ENCODE data around the gene GPRC5A. TPM values are rescaled to one million over a fixed set of nuclear protein-coding genes. Genes with fewer than 3 reads are reported as not detected.
A peak's percentile ranks its signal among the peaks of the same experiment; 100 is the strongest.

GPRC5A gene
- total and polyA plus RNA-seq, 2 of the 13 experiments (the other 11 are each of a cell fraction or from before 2014, with no cell fraction given), result 0.27 to 3.0 TPM

DNA sequence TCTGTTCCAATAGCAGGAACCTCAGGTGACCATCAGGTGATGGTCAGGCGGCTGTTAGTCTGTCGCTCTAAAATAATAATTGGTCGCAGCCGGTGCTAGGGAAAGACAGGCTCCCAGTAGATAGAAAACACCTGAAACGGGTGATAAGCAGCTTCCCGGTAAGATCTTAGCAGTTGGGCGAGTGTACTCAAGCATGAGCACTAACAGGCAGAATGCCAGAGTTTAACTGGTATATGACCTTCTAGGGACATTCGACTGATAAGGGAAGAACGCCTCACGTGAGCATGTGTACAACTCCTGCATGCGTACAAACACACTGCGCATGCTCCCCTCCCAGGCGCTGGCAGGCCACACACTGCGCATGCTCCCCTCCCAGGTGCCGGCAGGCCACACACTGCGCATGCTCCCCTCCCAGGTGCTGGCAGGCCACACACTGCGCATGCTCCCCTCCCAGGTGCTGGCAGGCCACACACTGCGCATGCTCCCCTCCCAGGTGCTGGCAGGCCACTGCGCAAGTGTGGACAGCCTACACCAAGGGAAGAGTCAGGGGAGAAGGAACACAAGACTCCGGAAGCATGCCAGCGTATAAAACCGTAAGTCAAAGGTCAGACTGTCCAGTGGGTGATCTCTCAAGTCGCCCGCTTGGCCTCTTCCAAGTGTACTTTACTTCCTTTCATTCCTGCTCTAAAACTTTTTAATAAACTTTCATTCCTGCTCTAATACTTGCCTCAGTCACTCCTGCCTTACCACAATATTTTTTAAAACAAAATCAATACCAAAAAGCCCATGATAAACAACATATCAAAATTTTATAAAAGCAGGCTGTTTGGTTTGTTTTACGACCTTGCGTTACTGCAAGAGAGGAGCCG is 36.1 kb downstream of the GPRC5A start (continued):
- no peak for TF ChIP-seq ZNF589 (CRISPR knock-in tag; conservative IDR thresholded peaks at IDR 0.05)
- no peak for TF ChIP-seq FOXM1 (CRISPR knock-in tag; IDR thresholded peaks at IDR 0.05)
- 0 out of 2 replicates have a peak, but pooled peaks have one; percentile 65 for TF ChIP-seq AHR (CRISPR knock-in tag; IDR thresholded peaks at IDR 0.05)
- peak; percentile 73; the same call in 1 of the 2 replicates for TF ChIP-seq TFAP4 (IDR thresholded peaks at IDR 0.05; ENCODE audit: borderline replicate concordance, low read depth)
- TF ChIP-seq SNAPC2 (CRISPR knock-in tag; IDR thresholded peaks at IDR 0.05), result no peak
- 0 out of 2 replicates have a peak, but pooled peaks have one; percentile 12 for TF ChIP-seq KMT2A (CRISPR knock-in tag; IDR thresholded peaks at IDR 0.05)
- peak; percentile 58; the same call in 1 of the 2 replicates for TF ChIP-seq NKX3-1 (CRISPR knock-in tag; IDR thresholded peaks at IDR 0.05)
- TF ChIP-seq ZNF274 (CRISPR knock-in tag; IDR thresholded peaks at IDR 0.05), result peak; percentile 59; the same call in 1 of the 2 replicates
- TF ChIP-seq, protein P1, sequence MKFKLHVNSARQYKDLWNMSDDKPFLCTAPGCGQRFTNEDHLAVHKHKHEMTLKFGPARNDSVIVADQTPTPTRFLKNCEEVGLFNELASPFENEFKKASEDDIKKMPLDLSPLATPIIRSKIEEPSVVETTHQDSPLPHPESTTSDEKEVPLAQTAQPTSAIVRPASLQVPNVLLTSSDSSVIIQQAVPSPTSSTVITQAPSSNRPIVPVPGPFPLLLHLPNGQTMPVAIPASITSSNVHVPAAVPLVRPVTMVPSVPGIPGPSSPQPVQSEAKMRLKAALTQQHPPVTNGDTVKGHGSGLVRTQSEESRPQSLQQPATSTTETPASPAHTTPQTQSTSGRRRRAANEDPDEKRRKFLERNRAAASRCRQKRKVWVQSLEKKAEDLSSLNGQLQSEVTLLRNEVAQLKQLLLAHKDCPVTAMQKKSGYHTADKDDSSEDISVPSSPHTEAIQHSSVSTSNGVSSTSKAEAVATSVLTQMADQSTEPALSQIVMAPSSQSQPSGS (CRISPR knock-in tag; IDR thresholded peaks at IDR 0.05), result peak; percentile 79
- TF ChIP-seq ZNF350 (CRISPR knock-in tag; IDR thresholded peaks at IDR 0.05; ENCODE audit: borderline replicate concordance, low read depth), result no peak
- no peak for TF ChIP-seq GZF1 (CRISPR knock-in tag; IDR thresholded peaks at IDR 0.05)
- TF ChIP-seq ZNF788 (CRISPR knock-in tag; IDR thresholded peaks at IDR 0.05; ENCODE audit: borderline replicate concordance), result peak; percentile 58; the same call in 1 of the 2 replicates
- no peak for TF ChIP-seq FOXO4 (CRISPR knock-in tag; conservative IDR thresholded peaks at IDR 0.05)
- peak; percentile 92 for TF ChIP-seq NR2C2 (CRISPR knock-in tag; IDR thresholded peaks at IDR 0.05; ENCODE audit: borderline replicate concordance)
- TF ChIP-seq TSC22D2 (CRISPR knock-in tag; IDR thresholded peaks at IDR 0.05; ENCODE audit: borderline replicate concordance), result 0 out of 2 replicates have a peak, but pooled peaks have one; percentile 25
- TF ChIP-seq, protein P2, sequence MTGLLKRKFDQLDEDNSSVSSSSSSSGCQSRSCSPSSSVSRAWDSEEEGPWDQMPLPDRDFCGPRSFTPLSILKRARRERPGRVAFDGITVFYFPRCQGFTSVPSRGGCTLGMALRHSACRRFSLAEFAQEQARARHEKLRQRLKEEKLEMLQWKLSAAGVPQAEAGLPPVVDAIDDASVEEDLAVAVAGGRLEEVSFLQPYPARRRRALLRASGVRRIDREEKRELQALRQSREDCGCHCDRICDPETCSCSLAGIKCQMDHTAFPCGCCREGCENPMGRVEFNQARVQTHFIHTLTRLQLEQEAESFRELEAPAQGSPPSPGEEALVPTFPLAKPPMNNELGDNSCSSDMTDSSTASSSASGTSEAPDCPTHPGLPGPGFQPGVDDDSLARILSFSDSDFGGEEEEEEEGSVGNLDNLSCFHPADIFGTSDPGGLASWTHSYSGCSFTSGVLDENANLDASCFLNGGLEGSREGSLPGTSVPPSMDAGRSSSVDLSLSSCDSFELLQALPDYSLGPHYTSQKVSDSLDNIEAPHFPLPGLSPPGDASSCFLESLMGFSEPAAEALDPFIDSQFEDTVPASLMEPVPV (CRISPR knock-in tag; IDR thresholded peaks at IDR 0.05), result no peak
- no peak for TF ChIP-seq ZNF775 (CRISPR knock-in tag; IDR thresholded peaks at IDR 0.05; ENCODE audit: borderline replicate concordance)
- TF ChIP-seq ZNF33A (CRISPR knock-in tag; IDR thresholded peaks at IDR 0.05; ENCODE audit: borderline replicate concordance), result no peak
- TF ChIP-seq KAT8 (CRISPR knock-in tag; IDR thresholded peaks at IDR 0.05), result peak; percentile 92
- no peak for TF ChIP-seq SAFB2 (CRISPR knock-in tag; IDR thresholded peaks at IDR 0.05; ENCODE audit: borderline replicate concordance, low read depth)
- TF ChIP-seq CCDC6 (CRISPR knock-in tag; IDR thresholded peaks at IDR 0.05), result no peak
- TF ChIP-seq, protein P3, sequence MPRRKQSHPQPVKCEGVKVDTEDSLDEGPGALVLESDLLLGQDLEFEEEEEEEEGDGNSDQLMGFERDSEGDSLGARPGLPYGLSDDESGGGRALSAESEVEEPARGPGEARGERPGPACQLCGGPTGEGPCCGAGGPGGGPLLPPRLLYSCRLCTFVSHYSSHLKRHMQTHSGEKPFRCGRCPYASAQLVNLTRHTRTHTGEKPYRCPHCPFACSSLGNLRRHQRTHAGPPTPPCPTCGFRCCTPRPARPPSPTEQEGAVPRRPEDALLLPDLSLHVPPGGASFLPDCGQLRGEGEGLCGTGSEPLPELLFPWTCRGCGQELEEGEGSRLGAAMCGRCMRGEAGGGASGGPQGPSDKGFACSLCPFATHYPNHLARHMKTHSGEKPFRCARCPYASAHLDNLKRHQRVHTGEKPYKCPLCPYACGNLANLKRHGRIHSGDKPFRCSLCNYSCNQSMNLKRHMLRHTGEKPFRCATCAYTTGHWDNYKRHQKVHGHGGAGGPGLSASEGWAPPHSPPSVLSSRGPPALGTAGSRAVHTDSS (CRISPR knock-in tag; conservative IDR thresholded peaks at IDR 0.05), result no peak
